SKM-1 (cell line): ENCODE results near the gene STARD5.

ENCODE experiments used
- DNase-seq: peaks from one replicate; lab custom pipeline; 2025; ENCODE audit not compliant: unreplicated experiment; lab: John Stamatoyannopoulos, UW

Gene STARD5

DNA sequence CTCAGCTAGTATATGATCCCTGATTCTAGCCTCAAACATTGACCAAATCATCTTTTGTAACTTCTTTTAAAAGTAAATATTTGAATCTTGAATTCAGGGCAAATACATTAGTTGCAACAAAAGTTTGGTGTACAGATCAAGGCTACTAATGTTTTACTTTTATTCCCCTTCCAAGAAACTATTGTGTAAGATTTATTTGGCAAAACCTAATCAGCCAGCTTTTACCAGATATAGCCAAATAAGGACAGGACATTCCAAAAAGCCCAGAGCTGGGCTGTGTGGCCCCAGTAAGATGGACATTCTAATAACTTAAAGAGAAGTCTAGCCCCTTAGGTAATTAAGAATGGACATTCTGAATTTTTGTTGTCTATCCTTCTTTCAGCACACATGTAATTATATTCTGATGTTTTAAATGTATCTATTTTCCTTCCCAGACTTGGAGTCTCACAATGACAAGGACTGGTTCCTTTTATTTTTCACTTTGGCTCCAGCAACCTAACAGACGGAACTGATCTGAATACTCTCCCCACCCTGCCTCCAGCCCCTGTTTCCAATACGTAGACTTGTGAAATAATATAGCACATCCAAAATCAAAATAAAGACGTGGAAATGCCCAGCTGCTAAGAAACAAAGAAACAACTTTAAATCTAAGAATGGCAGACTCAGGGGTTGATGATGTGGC is 48.1 kb downstream of the STARD5 start:
- no peak for DNase-seq

GRCh38 chr15:81274931-81275707 is 48.8 kb downstream of the STARD5 start:
- DNase-seq, result peak; percentile 87

DNA sequence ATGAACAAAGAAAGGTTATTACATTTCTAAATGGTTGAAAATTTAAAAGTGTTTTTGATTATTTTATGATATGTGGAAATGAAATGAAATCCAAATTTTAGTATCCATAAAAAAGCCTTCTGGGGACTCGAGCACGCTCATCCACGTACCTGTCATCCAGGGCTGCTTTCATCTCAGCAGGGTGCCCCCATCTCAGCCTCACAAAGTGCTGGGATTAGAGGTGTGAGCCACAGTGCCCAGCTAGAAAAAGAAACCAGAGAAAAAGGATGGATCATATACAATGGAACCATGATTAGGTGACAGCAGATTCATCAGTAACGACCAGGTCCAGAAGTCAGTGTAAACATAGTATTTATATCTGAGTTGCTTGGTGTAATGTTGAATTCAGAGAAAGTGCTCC is 49.7 kb downstream of the STARD5 start:
- no peak for DNase-seq

GRCh38 chr15:81273855-81274254 is 50.1 kb downstream of the STARD5 start:
- DNase-seq, result no peak

GRCh38 chr15:81273200-81273599 is 50.7 kb downstream of the STARD5 start:
- no peak for DNase-seq

DNA sequence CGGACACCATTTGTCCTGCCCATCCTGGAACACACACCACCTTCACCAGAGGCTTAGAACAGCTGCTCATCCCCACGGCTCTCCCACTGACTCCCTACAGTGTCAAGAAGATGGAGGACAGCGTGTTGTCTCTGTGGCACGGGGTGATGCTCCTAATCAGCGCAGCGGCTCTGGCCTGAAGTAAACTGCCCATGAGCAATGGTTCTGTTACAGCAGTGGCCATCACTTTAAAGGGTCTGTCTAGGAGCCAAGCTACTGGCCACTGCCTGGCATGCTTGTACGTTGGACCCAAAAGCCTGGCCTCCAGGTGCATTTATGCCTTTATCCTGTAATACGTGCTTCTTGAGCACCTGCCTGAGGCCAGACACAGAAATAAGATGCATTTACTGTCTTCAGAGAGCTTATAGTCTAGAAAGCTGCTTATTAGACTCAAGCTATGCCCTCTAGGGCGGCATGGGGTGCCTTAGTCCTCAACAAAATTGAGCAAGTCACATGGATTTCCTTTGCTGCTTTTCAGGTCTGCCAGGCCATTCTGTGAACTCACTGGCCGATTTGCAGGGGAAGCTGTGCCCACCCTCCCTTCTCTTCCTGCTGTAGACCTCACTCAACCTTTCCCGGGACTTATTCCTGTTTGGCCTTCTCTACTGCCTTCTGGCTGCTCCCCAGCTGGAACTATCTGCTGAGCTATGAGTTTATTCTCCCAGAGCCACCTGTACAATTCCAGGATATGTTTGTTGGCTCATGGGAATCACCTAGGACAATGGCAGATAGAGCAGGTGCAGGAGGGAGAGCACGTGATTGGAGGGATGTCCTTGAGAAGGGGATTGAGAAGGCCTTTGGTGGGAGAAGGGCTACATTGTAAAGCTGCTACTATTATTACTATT is 51.9 kb downstream of the STARD5 start:
- no peak for DNase-seq

DNA sequence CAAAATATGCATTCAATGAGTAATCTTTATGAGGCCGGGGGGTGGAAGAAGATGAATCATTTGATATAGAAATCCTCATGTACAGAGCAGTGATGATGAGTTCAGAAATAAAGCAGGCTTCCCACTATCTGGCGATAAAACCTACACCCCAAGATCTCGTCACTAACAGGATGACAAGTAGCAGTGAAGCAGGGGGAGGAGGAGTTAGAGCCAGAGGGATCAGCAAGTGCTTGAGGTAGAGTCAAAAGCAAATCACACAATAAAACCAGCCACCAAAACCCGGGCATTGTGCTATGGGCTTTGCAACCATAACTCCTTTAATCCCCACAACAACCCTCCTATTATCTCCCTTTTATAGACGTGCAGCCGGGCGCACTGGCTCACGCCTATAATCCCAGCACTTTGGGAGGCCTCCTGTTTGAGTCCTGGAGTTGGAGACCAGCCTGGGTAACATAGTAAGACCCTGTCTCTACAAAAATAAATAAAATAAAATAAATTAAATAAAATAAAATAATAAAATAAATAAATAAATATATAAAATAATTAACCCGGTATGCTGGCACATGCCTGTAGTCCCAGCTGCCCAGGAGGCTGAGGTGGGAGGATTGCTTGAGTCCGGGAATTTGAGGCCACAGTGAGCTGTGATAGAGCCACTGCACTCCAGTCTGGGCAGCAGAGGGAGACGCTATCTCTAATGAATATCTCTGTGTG is 53.0 kb downstream of the STARD5 start:
- no peak for DNase-seq

- no peak for DNase-seq
Observed at GRCh38 chr15:81270188-81270587, 53.8 kb downstream of the STARD5 start.

- DNase-seq, result peak; percentile 33
Observed at GRCh38 chr15:81268881-81269601, 54.9 kb downstream of the STARD5 start.

GRCh38 chr15:81268340-81268739 is 55.6 kb downstream of the STARD5 start:
- no peak for DNase-seq

GRCh38 chr15:81265944-81266775 is 57.8 kb downstream of the STARD5 start:
- peak; percentile 79 for DNase-seq

DNA sequence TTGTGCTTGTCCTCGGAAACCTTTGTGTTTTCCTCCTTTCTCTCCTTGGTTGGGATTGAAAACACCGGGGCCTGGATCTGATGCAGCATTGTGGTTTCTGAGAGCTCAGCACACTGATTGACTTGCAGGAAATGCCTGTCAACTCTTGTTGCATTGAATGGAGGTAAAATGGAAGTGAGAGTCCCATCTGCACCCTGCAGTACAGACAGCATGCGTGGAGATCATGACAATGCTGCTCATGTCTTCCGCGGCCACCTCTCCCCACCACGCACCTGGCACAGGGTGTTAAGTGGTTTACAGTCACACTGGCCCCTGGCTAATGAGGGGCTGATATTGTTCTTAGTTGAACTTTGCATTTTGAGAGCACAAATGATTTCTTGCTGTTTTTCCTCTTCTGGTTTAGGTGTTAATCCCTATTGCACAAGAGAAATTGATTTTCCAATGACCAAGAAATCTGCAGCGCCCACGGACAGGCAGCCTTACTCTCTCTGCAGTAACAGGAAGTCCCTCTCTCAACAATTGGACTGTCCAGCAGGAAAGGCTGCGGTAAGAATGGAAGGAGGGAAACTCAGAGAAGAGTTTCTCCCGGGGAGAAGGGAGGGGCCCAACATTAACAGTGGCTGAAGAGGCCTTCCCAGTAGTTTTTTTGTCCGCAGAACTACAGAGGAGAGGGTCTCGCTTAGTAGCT is 58.5 kb downstream of the STARD5 start:
- DNase-seq, result no peak

- no peak for DNase-seq
Observed at GRCh38 chr15:81264072-81264857, 59.7 kb downstream of the STARD5 start.

DNA sequence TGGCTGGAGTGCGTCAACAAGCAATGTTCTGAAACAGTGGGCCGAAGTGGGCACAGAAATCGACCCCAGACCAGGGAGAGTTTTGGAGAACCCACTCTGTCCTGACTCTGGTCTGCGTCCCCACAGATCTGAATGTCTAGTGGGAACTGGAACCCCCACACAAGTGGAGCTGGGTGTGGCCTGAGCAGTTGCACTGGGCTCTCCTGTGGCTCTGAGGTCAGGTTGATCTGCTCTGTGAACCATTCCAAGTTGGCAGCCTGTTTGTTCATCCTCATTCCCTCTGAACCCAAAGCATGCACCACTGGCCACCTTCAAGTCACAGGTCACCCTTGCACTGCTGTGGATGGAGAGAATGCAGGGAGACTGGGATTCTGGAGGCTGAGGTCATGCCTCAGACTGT is 60.5 kb downstream of the STARD5 start:
- DNase-seq, result no peak

DNA sequence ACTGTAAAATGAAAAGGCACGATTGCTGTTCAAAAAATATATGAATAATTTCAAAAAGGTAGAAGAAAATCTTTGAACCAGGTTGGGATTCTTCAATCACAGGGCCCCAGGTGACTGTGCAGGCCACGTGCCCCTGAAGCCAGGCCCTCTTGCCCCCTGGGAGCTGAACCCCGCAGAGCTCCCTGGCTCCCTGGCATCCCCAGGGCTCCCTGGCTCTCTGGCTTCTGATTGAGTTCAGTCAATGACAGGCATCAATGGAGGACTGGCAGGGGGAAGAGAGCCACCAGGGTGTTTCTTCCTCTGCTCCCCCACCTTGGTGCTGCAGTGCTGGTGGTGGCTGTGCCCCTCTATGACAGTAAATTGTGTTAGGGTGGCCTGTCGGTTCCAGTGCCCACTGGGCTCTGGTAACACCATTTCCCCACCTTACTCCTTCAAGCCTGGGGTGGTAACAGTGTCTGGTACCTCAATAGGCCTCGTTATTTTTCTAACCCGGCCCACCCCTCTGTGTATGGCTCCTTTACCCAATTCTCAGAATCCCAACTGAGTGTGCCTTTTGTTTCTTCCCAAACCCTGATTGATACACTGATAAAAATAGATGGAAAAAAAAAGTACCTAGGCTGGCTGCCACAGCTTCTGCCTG is 62.6 kb downstream of the STARD5 start:
- DNase-seq, result no peak

DNA sequence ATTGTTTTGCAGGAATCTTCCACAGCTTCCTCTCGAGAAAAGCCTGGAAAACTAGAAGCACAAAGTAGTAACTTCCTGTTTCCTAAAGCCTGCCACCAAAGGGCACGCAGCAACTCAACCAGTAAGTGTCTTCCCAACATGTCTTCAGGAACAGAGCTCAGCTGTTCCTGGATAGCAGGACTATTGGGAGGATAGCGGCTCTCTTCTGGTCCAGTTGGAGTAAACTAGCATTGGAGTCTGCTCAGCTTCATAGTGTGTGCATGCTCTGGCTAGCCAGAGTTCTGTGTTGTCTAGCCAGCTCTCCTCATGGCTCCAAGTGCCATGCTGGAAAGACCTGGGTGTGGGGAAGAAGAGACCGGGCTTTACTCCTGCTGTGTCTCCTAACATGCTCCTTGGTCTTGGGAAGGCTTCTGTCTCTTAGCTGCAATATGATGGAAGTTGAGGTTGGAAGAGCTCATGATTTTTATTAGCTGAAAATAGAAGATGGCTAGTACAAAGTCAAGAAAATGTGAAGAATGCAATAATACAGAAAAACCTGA is 64.1 kb downstream of the STARD5 start:
- DNase-seq, result no peak
